ENCODE data around the gene SKI. TPM values are rescaled to one million over a fixed set of nuclear protein-coding genes. Genes with fewer than 3 reads are reported as not detected.

SKI gene
- total RNA-seq, 1 experiment from 2014 or later: 38.2 TPM

DNA sequence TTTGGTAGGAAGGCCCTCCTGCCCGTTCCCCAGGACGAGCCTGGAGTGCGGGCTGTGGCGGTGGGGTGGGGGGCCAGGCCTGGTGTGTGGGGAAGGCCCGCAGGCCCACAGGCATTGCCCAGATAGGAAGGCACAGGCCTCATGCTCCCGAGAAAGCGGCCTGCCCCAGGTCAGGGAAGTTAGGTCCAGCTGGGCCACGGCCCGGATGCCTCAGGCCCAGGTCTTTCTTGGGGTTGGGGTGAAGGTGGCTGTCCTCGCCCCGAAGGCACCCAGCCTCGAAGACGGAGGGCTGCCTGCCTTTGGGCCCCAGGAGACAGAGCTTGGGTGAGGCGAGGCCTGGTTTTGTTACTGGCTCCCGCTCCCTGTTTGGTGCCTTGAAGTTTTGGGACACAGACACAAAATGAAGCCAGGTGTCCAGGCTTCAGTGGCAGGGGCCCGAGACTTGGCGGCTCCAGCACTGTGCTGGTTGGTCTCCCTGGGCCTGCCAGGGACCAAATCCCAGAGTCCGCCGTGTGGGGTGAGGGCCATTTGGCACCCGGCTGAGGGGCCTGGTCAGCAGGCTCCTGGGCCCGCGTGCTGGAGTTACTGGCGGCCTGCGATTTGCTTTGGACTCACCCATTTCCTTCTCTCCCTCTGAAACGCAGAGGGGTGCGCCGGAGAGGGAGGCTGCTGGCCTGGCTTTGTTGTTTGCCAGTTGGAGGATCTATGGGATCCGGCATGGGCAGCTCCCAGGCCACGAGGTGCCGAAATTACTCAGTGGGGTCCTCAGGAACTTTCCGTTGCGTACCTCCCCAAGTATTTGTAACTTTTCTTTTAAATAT, 2.0 kb downstream of the SKI start:
- intact Hi-C loops (cut with micrococcal nuclease; ENCODE audit: unreplicated experiment): loop anchor here (10.0 kb wide), 1 partner anchor 85 kb away; no protein-coding TSS in a partner anchor
- Histone ChIP-seq H3K4me3 (ENCODE audit: low read depth, low read length) (peak overlapping the region; percentile 86), H3K4me1 (no peaks in the 10 kb centered on the region), H3K9me3 (no peaks in the 10 kb centered on the region), H3K36me3 (ENCODE audit: control insufficient read depth, insufficient read depth, low read length) (no peaks in the 10 kb centered on the region), H3K27me3 (replicated peaks; ENCODE audit: control insufficient read depth, insufficient read depth, low read length) (no peaks in the 10 kb centered on the region)
- TSS peak; percentile 32 for BruUV-seq (replicated peaks)
- H3K9me3 Mint-ChIP-seq (ENCODE audit: unreplicated experiment): no peaks in the 10 kb centered on the region
- CTCF ChIA-PET: no interaction called here
- peaks cover 9% of the 10 kb centered on the region for H3K4me1 Mint-ChIP-seq (ENCODE audit: low read depth, unreplicated experiment)
- TF ChIP-seq, protein P1, sequence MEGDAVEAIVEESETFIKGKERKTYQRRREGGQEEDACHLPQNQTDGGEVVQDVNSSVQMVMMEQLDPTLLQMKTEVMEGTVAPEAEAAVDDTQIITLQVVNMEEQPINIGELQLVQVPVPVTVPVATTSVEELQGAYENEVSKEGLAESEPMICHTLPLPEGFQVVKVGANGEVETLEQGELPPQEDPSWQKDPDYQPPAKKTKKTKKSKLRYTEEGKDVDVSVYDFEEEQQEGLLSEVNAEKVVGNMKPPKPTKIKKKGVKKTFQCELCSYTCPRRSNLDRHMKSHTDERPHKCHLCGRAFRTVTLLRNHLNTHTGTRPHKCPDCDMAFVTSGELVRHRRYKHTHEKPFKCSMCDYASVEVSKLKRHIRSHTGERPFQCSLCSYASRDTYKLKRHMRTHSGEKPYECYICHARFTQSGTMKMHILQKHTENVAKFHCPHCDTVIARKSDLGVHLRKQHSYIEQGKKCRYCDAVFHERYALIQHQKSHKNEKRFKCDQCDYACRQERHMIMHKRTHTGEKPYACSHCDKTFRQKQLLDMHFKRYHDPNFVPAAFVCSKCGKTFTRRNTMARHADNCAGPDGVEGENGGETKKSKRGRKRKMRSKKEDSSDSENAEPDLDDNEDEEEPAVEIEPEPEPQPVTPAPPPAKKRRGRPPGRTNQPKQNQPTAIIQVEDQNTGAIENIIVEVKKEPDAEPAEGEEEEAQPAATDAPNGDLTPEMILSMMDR (IDR thresholded peaks at IDR 0.05; ENCODE audit: insufficient read depth in 1 of 2, low read depth in 1 of 2, low read length in 1 of 2, severe bottlenecking in 1 of 2, unreplicated experiment in 1 of 2): no peak
- no peak overlapping the region for H3K27ac Mint-ChIP-seq (ENCODE audit: unreplicated experiment)
- peak overlapping the region; percentile 83 for H3K4me3 Mint-ChIP-seq (ENCODE audit: unreplicated experiment)
- POLR2A ChIA-PET: no interaction called here
- H3K27me3 Mint-ChIP-seq (ENCODE audit: insufficient read depth, unreplicated experiment): no peaks in the 10 kb centered on the region
- H3K36me3 Mint-ChIP-seq (ENCODE audit: insufficient read depth, unreplicated experiment): peaks cover 10% of the 10 kb centered on the region
- DNase-seq: no peak

DNA sequence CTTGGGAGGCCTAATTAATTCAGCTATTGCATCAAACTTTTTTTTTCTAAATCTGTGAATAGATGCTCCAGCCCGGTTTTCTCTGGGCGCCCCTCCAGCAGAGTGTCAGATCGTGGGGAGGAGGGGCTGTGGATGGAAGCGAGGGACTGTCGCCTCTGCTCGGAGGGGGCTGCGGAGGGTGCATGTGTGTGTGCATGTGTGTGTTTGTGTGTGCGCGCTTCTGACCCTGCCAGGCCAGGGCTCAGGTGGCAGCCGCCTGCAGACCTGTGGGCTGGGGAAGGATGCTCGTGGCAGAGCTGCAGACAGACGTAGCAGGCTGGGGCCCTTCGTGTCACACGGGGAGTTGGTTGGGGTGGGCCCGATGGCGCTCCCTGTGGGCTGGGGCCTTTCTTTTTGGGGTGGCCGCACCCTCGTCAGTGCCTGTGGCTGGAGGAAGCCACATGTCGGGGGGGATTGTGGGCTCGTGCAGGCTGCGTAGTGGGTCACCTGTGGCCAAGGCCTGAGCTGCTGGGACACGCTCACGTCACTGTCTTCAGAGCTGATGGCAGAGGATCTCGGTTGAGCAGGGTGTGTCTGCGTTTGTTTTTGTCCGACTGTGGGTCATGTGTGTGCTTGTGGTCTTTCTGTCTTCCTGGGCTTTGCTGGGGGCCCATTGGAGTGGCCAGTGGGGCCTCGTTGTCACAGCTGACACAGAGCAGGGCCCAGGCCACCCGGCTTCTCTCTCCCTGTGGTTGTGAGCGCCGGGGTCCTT, 2.8 kb downstream of the SKI start:
- no peak for DNase-seq
- Mint-ChIP-seq H3K36me3 (ENCODE audit: insufficient read depth, unreplicated experiment) (peaks cover 10% of the 10 kb centered on the region), H3K9me3 (ENCODE audit: unreplicated experiment) (no peaks in the 10 kb centered on the region), H3K27ac (ENCODE audit: unreplicated experiment) (no peak overlapping the region), H3K27me3 (ENCODE audit: insufficient read depth, unreplicated experiment) (no peaks in the 10 kb centered on the region), H3K4me1 (ENCODE audit: low read depth, unreplicated experiment) (peaks cover 9% of the 10 kb centered on the region), H3K4me3 (ENCODE audit: unreplicated experiment) (peak overlapping the region; percentile 83)
- H3K4me1 ChIP-seq: no peaks in the 10 kb centered on the region
- H3K36me3 ChIP-seq (ENCODE audit: control insufficient read depth, insufficient read depth, low read length): no peaks in the 10 kb centered on the region
- no peaks in the 10 kb centered on the region for H3K27me3 ChIP-seq (replicated peaks; ENCODE audit: control insufficient read depth, insufficient read depth, low read length)
- ChIA-PET CTCF (no interaction called here), POLR2A (no interaction called here)
- H3K4me3 ChIP-seq (ENCODE audit: low read depth, low read length): peak overlapping the region; percentile 21
- H3K9me3 ChIP-seq: no peaks in the 10 kb centered on the region
- BruUV-seq (replicated peaks): no TSS peak
- intact Hi-C loops (cut with micrococcal nuclease; ENCODE audit: unreplicated experiment): no loop called here
- TF ChIP-seq, protein P1 (IDR thresholded peaks at IDR 0.05; ENCODE audit: insufficient read depth in 1 of 2, low read depth in 1 of 2, low read length in 1 of 2, severe bottlenecking in 1 of 2, unreplicated experiment in 1 of 2): no peak

DNA sequence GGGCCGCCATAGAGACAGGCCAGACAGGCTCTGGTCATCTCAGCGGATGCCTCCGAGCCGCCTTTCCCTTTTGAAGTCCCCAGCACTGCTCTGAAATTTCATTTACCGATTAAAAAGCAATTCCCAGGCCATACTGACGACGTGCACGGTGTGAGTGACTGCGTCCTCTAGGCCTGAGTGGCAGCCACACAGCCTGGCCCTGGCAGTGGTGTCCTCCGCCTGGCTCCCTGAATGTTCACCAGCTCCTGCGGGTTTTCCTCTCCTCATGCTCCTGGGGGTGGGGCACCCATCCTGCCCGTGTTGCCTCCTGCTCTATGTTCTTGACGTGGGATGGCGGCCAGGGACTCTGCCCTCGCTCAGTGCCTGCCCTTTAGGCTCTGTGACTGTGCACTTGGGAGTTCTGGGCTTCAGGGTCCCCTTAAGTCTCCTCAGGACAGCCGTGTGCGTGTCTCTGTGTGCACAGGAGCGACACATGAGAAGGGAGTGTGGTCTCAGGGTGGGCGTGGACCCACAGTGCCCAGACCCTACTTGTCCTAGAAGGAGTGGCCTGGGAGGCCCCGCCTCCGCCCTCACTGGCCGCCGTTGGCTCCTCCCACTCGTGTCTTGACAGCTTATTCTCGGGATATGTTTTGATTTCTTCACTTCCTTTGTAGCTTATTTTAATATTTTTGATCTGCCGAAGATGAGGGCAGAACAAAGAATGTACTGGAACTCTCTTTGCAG, 3.6 kb downstream of the SKI start:
- CTCF ChIA-PET: no interaction called here
- Histone ChIP-seq H3K36me3 (ENCODE audit: control insufficient read depth, insufficient read depth, low read length) (no peaks in the 10 kb centered on the region), H3K4me3 (ENCODE audit: low read depth, low read length) (no peak overlapping the region), H3K27me3 (replicated peaks; ENCODE audit: control insufficient read depth, insufficient read depth, low read length) (no peaks in the 10 kb centered on the region), H3K4me1 (no peaks in the 10 kb centered on the region), H3K9me3 (no peaks in the 10 kb centered on the region)
- Mint-ChIP-seq H3K4me1 (ENCODE audit: low read depth, unreplicated experiment) (peaks cover 9% of the 10 kb centered on the region), H3K27ac (ENCODE audit: unreplicated experiment) (peak overlapping the region; percentile 20), H3K36me3 (ENCODE audit: insufficient read depth, unreplicated experiment) (peaks cover 10% of the 10 kb centered on the region), H3K4me3 (ENCODE audit: unreplicated experiment) (peak overlapping the region; percentile 83), H3K9me3 (ENCODE audit: unreplicated experiment) (no peaks in the 10 kb centered on the region), H3K27me3 (ENCODE audit: insufficient read depth, unreplicated experiment) (no peaks in the 10 kb centered on the region)
- BruUV-seq (replicated peaks): no TSS peak
- DNase-seq: no peak
- TF ChIP-seq, protein P1 (IDR thresholded peaks at IDR 0.05; ENCODE audit: insufficient read depth in 1 of 2, low read depth in 1 of 2, low read length in 1 of 2, severe bottlenecking in 1 of 2, unreplicated experiment in 1 of 2): no peak
- intact Hi-C loops (cut with micrococcal nuclease; ENCODE audit: unreplicated experiment): no loop called here
- POLR2A ChIA-PET: no interaction called here
